ACHN (cell line): ENCODE measurements around the gene TAOK3.
"Not testable (repeated sequence)": the region's sequence is repeated elsewhere in the genome, so short reads cannot be mapped to it uniquely, and the experiment has no call there.

ENCODE experiments used
- DNase-seq: peaks from one replicate; pipeline ENCODE4 v3.0.0-alpha.2; 2015
- in situ Hi-C: cut with HindIII; loops from 2 replicates; pipeline ENCODE4 v1.10.0; 2017; ENCODE audit warnings: low sequenced_read_pairs, low pct_ligation_motif_present, low pct_unique_long_range_greater_than_20kb

TAOK3 gene

GRCh38 chr12:118372541-118373495 is at the start of gene TAOK3:
TSS of gene TAOK3 (minus strand) at chr12:118372907. CDS start at chr12:118255567, 117,340 bp downstream.
- DNase-seq = peak; percentile 100
- in situ Hi-C loops = loop anchor here (10.0 kb wide), 1 partner anchor 188 kb away; no protein-coding TSS in a partner anchor

DNA sequence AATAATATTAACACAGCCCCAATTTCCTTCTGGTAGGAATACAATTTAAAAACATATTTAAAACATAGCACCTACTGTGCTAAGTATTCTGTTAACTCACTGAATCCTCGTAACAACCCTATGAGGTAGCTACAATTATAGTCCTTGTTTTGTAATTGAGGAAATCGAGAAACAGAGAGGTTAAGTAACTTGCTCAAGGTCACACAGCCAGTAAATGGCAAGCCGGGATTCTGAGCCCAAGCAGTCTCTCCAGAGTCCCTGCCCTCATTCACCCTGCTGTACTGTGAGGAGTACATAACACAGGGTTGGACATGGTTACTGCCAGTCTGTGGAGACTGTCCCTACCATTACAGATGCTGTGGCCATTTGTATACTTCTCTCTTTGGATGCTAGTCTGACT is 48.0 kb upstream of the TAOK3 start:
- in situ Hi-C loops = no loop called here

DNA sequence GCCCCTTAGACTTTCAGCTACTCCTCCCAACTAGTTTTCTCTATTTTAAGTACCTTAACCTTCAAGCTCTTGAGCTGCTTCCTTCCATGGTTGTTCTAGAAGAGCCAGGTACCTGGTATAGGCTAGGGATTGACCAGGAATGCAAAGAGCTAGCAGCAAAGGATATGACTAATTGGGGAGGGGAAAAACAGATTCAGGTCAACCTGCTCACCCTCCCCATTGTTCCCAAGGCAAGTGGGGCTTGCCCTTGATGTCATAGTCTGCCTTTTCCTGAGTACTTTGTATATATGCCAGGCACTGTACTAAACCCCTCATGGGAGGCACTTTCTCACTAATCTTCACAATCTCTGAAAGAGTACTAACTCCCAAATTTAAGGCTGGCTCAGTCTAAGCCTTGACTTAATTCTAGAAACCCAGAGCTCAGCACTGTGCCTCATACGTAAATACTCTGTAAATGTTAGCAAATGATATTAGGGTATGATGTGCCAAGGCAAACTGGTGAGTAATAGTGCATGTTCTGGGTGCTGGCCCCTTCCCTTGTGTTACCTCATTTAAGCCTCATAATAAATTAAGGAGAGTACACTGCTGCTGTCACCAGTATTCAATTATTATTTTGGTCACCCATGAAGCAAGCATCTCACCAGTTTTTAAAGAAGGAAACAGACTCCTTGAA is 45.8 kb upstream of the TAOK3 start:
- DNase-seq = no peak
- in situ Hi-C loops = no loop called here

More for the DNA sequence above, 48.0 kb upstream of the TAOK3 start:
- no peak for DNase-seq

- DNase-seq = no peak
- in situ Hi-C loops = no loop called here
Observed at GRCh38 chr12:118417942-118418341, 45.2 kb upstream of the TAOK3 start.

DNA sequence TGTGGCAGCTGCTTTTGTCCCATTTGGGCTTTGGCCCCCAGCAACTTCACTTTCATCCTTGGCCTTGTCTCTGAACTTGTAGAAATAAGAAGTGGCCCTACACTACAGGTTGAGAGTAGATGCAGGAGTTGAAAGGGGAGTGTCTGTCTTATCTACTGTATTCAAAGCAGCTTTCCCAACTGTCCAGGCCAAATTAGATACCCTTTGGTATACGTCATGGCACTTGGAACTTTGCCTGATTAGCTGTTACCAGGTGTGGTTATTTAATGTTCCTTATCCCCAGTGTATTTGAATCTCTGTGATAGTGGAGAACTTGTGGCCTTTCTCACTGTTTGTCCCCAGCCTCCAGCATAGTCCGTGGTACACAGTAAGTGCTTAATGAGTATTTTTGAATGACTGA is 37.1 kb upstream of the TAOK3 start:
- in situ Hi-C loops = no loop called here
- no peak for DNase-seq

DNA sequence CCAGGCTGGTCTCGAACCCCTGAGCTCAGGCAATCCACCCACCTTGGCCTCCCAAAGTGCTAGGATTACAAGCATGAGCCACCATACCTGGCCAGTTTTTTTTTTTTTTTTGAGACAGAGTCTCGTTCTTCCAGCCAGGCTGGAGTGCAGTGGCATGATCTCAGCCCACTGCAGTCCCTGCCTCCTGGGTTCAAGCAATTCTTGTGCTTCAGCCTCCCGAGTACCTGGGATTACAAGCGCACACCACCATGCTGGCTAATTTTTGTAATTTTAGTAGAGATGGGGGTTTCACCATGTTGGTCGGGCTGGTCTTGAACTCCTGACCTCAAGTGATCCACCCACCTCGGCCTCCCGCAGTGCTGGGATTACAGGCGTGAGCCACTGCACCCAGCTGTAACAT is 35.5 kb upstream of the TAOK3 start:
- DNase-seq, in situ Hi-C loops: not testable (repeated sequence)

GRCh38 chr12:118404876-118405521 is 32.3 kb upstream of the TAOK3 start:
- peak; percentile 72 for DNase-seq
- in situ Hi-C loops = no loop called here

GRCh38 chr12:118402251-118402650 is 29.5 kb upstream of the TAOK3 start:
- DNase-seq = peak; percentile 65
- in situ Hi-C loops = no loop called here

DNA sequence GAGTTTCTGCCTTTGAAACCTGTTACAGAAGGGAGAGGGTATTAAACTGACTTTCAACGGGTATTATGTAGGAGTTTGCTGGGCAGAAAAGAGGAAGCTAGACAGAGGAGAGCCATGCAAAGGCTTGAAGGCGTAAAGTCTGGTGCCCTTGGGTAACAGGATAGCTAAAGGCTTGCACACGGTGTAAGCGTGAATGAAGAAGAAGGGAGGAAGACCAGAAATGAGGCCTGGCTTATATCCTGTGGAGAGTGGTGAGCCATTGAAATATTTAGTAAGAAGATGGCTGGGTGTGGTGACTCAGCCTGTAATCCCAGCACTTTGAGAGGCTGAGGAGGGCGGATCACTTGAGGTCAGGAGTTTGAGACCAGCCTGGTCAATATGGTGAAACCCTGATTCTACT is 26.2 kb upstream of the TAOK3 start:
- no peak for DNase-seq
- in situ Hi-C loops = no loop called here

DNA sequence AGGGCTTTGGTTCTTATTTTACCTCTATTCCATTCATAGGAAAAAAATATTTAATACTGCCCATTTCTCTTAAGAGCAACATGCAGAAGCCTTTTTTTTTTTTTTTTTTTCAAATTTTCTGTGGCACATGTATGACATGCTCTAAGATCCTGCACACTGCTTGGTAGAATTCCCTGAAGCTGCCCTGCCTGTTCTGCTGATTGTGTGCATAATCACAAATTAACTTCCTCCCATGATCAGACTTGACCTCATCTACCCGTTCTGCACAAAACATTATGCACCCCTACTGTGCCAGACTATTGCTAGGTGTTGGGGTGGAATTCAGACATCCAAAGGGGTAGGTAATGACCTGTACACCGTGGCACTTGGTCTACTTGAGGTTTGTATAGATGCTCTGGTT is 25.8 kb upstream of the TAOK3 start:
- DNase-seq = no peak
- in situ Hi-C loops = no loop called here

- in situ Hi-C loops = no loop called here
- no peak for DNase-seq
Observed at GRCh38 chr12:118397708-118398440, 25.2 kb upstream of the TAOK3 start.

DNA sequence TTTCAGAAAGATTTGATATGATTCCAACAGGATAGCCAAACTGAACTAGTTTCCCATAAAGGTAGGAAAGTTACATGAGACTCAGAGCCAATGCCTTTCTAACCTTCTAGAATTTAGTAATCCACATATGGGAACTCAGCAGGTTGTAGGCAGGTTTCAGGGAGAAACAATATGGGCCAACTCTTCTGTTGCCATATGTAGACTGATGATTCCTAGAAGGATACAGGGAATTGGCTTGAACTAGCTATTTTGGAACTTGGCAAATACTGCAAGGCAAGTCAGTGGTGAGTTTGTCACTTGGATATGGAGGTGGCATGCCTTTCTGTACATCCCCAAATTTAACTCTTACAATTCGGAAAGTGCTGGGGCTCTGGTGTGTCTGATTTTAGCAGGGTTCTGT is 19.1 kb upstream of the TAOK3 start:
- in situ Hi-C loops = no loop called here
- DNase-seq = no peak

DNA sequence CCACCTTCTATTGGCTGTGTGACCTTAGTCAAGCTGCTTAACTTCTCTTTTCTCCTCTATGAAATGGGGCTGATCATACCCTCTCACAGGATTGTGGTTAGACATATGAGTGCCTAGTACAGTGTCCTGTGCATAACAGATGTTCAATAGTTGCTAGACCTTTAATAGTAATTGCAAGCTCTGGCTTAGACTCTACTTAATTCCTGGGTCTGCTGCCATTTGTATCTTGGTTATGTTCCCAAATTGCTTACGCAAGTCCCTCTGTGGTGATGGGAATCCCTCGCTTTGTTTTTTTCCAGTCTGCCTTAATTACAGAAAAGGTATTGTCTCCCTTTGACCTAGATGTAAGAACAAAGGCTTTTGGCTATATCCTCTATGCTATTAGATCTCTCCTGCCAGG is 18.7 kb upstream of the TAOK3 start:
- DNase-seq = no peak
- in situ Hi-C loops = no loop called here

DNA sequence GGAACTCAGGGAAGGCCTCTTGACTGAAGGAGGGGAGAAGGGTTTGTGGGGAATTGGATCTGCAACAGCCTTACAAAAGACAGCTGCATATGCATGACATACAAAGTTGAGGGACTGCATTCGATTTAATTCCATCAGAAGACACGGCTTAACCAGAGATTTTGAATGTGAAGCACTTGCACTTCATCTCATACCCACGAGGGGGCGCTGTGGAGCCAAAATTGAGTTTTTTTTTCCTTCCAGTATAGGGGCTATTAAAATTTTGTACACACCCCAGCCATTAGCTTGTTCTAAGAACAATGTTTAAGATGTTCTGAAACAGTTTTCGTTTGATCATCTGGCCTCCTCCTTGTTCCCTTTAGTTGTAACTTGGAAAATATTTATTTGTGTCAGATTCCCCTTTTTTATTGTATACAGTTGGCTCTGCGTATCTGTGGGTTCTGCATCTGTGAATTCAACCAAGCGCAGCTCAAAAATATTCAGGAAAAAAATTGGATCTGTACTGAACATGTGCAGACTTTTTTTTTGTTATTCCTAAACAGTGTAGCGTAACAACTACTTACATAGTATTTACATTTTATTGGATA is 5.3 kb upstream of the TAOK3 start:
- in situ Hi-C loops = loop anchor here (10.0 kb wide), 1 partner anchor 193 kb away; no protein-coding TSS in a partner anchor
- DNase-seq = peak; percentile 76

DNA sequence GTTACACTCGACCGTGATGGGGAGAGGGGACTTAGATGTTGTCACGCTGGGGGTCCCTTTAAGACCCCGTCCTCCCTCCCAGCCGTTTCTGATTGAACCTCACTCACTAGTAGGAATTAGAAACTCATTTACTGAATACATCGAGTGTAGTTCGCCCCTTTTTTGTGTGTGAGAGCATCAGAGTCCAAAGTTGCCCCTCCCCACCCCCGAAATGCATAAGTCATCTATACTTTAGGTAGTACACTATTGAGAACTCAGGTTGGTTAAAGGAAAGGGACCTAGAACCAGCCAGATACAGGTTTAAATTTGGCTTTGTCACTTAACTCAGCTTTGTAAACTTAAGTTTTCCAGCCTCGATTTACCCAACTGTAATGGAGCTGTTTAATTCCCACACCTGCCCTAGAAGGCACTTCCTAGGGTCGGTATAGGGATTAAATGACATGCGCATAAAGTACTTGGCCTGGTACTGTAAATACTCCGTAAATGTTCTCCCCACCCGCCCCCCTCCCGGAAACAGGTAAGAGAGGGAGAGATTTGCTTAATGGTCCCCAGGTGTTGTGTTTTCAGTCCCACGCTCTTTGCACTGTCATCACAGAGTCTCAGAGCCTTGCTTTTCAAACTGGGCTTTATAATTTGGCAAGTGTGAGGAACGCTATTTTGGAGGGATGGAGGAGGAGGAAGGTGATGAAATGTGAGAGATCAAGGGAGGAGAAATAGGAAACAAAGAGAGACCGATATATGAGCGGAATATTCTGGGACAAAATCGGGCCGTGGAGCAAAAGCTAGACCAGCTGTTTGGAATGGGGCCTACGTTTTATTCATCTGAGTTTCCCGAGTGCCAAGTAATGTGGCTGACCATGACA is 4.5 kb upstream of the TAOK3 start:
- DNase-seq = peak; percentile 27
- in situ Hi-C loops = loop anchor here (10.0 kb wide), 1 partner anchor 192 kb away; no protein-coding TSS in a partner anchor

DNA sequence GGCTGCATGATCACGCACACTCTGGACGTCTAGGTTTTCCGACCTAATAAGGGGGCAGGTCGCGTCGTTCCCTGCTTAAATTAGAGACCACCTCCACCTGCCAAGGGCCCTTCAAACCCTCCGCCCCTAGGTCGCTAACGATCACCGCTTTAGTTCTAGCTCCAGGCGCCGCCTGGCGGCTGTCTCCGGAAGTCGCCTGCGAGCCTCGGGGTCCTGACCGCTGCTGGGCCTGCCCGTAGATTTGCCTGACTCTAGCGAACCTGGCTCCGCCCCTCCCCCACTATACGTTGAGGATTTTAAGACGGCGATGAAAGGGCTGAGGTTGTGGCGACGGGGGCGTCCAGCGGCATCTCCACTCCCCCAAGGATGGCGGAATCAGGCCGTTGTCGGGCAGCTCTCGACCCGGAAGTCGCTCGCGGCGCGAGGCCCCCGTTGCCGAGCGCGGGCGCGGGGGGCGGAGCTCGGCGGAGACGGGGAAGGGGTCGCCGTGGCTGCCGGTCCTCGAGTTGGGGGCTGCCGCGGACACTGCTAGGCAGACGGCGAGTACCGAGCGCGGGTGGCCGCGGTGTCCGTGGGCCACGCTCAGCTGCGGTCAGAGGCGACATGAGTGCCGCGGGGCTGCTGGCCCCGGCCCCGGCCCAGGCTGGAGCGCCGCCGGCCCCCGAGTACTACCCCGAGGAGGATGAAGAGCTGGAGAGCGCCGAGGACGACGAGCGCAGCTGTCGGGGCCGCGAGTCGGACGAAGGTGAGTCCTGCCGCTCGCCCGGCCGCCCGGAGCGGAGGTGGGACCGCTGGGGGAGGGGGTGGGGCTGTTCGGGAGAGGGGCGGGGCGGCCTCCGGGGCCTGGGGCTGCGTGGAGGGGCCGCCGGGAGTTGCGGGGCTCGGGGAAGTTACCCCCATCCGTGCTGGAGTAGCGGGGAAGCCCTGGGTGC is 3.6 kb upstream of the TAOK3 start, which contains the start of gene SUDS3:
SUDS3 (plus strand) TSS at position 467 of the 932 bp plus-strand sequence; CDS start at position 604, 137 bp downstream.
- in situ Hi-C loops = loop anchor here (10.0 kb wide), 1 partner anchor 192 kb away; no protein-coding TSS in a partner anchor

More for the DNA sequence above, 3.6 kb upstream of the TAOK3 start, which contains the start of gene SUDS3:
- DNase-seq = peak; percentile 90
